Measurements from ENCODE around the gene SEMA3D.

- TF ChIP-seq CTCF (IDR thresholded peaks at IDR 0.05; ENCODE audit: insufficient read depth, low read depth, low read length) (no peak), EZH2 (IDR thresholded peaks at IDR 0.05; ENCODE audit: insufficient read depth, low read length) (no peak)
Observed at GRCh38 chr7:85046534-85046933, 140.3 kb downstream of the SEMA3D start.
